Measurements from ENCODE around the gene IVD.

Gene IVD

GRCh38 chr15:40377606-40378005, 28.0 kb upstream of the IVD start:
- DNase-seq (ENCODE audit: low read depth, low spot score): no peak

GRCh38 chr15:40379374-40379773, 26.2 kb upstream of the IVD start:
- DNase-seq (ENCODE audit: low read depth, low spot score): no peak

- DNase-seq (ENCODE audit: low read depth, low spot score): no peak
Observed at GRCh38 chr15:40379853-40380252, 25.7 kb upstream of the IVD start.

- no peak for DNase-seq (ENCODE audit: low read depth, low spot score)
Observed at GRCh38 chr15:40380636-40381035, 25.0 kb upstream of the IVD start.

GRCh38 chr15:40381818-40382529, 23.6 kb upstream of the IVD start:
- no peak for DNase-seq (ENCODE audit: low read depth, low spot score)

GRCh38 chr15:40382580-40383456, 22.8 kb upstream of the IVD start, which contains the start of gene KNSTRN:
Gene KNSTRN, plus strand, starts transcription at chr15:40382721. Its CDS starts 115 bp downstream, at chr15:40382836.
- peak; percentile 88 for DNase-seq (ENCODE audit: low read depth, low spot score)

- no peak for DNase-seq (ENCODE audit: low read depth, low spot score)
Observed at GRCh38 chr15:40386480-40386879, 19.1 kb upstream of the IVD start.

GRCh38 chr15:40388941-40389823, 16.4 kb upstream of the IVD start:
- no peak for DNase-seq (ENCODE audit: low read depth, low spot score)

- DNase-seq (ENCODE audit: low read depth, low spot score): no peak
Observed at GRCh38 chr15:40389824-40390595, 15.6 kb upstream of the IVD start.

- no peak for DNase-seq (ENCODE audit: low read depth, low spot score)
Observed at GRCh38 chr15:40392986-40393948, 12.3 kb upstream of the IVD start.

GRCh38 chr15:40397688-40398412, 7.7 kb upstream of the IVD start:
- no peak for DNase-seq (ENCODE audit: low read depth, low spot score)

GRCh38 chr15:40398413-40398873, 7.2 kb upstream of the IVD start:
- no peak for DNase-seq (ENCODE audit: low read depth, low spot score)

GRCh38 chr15:40399370-40399769, 6.2 kb upstream of the IVD start:
- no peak for DNase-seq (ENCODE audit: low read depth, low spot score)

- no peak for DNase-seq (ENCODE audit: low read depth, low spot score)
Observed at GRCh38 chr15:40407330-40407990, 1.9 kb downstream of the IVD start.

GRCh38 chr15:40409366-40409765, 3.8 kb downstream of the IVD start:
- no peak for DNase-seq (ENCODE audit: low read depth, low spot score)

- DNase-seq (ENCODE audit: low read depth, low spot score): no peak
Observed at GRCh38 chr15:40410476-40410875, 4.9 kb downstream of the IVD start.

- no peak for DNase-seq (ENCODE audit: low read depth, low spot score)
Observed at GRCh38 chr15:40412095-40412759, 6.6 kb downstream of the IVD start.

- no peak for DNase-seq (ENCODE audit: low read depth, low spot score)
Observed at GRCh38 chr15:40413036-40413435, 7.4 kb downstream of the IVD start.
